Measurements from ENCODE around the gene CUL4A.
"Not testable (repeated sequence)": the region's sequence is repeated elsewhere in the genome, so short reads cannot be mapped to it uniquely, and the experiment has no call there.

The CUL4A gene

DNA sequence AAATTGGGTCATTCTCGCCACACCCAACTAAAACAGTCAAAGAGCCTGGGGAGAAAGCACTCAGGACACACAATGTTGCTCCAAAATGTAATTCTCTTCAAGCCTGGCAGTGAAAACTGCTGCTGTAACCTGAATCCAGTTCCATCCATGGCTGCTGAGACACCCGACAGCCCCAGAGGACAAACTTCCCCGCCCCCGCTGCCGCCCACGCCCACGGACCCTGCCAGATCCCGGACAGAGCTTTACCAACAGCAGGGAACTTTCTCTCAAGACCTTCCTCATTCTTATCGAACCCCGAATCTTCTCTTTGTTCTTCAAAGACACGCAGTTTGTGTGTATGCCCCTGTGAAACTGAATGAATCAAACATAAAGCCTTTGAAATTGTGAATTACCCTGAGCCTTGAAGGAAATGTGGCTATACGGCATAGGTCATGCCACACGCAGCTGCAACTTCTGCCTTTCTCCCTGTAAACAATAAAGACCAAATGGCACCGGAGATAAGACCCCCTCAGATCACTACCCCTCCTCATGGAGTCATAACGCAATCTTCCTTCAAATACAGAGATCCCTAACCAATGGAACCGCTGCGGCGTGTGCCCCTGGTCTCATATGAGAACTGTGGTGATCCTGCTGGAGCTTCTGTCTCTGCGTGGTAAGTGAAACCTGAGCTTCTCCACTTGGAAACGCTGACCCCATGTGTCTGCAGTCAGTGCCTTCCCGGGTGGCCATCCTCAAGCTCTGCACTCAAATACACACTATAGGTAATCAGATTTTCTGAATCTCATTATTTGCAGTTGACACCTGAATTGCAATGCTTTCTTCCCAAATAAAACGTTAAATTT lies 82.8 kb downstream of the CUL4A start:
- no peak for DNase-seq (ENCODE audit: low read depth, low spot score)

GRCh38 chr13:113293686-113294085 lies 84.3 kb downstream of the CUL4A start:
- DNase-seq (ENCODE audit: low read depth, low spot score), result no peak

DNA sequence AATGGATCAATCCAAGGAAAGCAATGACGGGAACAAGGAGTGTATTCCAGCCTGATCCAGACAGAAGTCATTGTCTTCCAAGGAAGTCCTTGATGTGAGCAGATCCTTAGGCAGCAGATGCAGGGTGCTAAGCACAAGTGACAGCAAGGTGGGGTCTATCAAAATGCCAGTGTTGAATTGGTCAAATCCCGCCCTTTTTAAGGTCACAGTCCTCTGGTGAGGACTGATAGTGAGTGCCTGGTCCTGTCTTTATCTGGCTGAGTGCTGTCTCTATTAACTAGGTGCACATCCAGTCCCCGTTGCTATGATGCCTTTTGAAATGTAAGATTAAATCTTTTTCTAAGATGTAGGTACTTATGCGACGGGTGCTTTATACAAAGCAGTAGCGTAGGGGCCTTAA lies 86.4 kb downstream of the CUL4A start:
- no peak for DNase-seq (ENCODE audit: low read depth, low spot score)

DNA sequence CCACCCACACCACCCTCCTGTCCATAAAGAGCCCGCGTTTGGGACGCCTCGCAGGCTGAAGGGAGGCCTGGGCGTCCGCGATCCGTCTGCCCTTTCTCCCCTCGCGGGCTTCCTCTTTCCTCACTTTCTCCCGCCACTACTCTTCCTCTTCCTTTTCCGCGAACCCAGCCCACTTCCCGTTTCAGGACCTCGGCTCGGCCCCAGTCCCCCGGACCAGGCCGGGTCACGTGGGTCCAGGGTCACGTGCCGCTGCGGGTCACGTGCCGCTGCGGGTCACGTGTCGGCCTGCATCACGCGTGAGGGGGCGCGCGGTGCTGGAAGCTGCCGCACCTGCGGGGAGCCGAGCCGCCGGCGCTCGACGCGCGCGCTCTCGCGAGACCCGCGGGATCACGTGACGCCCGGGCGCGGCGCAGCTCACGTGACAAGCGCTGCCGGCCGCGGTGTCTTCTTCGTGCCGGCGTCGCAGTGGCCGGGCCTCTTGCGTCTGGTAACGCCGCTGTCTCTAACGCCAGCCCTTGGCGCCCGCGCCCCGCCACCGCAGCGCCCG lies 87.5 kb downstream of the CUL4A start, which contains the start of gene LAMP1:
Gene LAMP1, plus strand, starts transcription at position 417 of the 547 bp plus-strand sequence. CDS start 196 bp downstream, outside the sequence.
- DNase-seq (ENCODE audit: low read depth, low spot score), result peak; percentile 67

GRCh38 chr13:113297370-113298042 lies 88.1 kb downstream of the CUL4A start:
- DNase-seq (ENCODE audit: low read depth, low spot score), result no peak

GRCh38 chr13:113298043-113298945 lies 88.9 kb downstream of the CUL4A start:
- no peak for DNase-seq (ENCODE audit: low read depth, low spot score)

DNA sequence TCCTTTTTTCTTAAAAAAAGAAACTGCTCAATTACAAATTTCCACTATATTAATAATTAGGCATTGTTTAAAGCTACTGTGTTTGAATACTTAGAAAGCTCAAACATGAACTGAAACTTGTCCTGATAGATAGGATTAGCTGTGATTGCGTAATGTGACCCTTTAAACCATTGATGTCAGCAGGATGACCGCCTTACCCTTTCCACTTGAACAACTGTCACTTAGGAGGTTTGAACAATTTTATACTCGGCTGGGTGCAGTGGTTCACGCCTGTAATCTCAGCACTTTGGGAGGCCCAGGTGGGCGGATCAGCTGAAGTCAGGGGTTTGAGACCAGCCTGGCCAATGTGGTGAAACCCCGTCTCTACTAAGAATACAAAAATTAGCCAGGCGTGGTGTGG lies 90.5 kb downstream of the CUL4A start:
- DNase-seq (ENCODE audit: low read depth, low spot score), result no peak

- DNase-seq (ENCODE audit: low read depth, low spot score), result no peak
These were observed 93.6 kb downstream of the CUL4A start for GRCh38 chr13:113302986-113303385.

- no peak for DNase-seq (ENCODE audit: low read depth, low spot score)
These were observed 94.7 kb downstream of the CUL4A start for GRCh38 chr13:113304121-113304520.

- no peak for DNase-seq (ENCODE audit: low read depth, low spot score)
These were observed 95.8 kb downstream of the CUL4A start for GRCh38 chr13:113305208-113305607.

GRCh38 chr13:113307491-113307890 lies 98.1 kb downstream of the CUL4A start:
- no peak for DNase-seq (ENCODE audit: low read depth, low spot score)

DNA sequence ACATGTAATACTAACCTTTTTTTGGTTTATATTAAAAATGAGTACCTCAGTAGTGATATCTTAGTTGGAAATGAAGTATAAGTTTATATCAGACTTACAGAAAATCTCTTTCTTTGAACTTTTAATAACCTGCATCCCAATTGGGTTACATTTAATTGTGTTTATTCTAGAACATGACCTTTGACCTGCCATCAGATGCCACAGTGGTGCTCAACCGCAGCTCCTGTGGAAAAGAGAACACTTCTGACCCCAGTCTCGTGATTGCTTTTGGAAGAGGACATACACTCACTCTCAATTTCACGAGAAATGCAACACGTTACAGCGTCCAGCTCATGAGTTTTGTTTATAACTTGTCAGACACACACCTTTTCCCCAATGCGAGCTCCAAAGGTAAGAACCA lies 100.1 kb downstream of the CUL4A start:
- DNase-seq (ENCODE audit: low read depth, low spot score), result no peak

GRCh38 chr13:113314112-113314511 lies 104.7 kb downstream of the CUL4A start:
- not testable (repeated sequence) for DNase-seq (ENCODE audit: low read depth, low spot score)

- DNase-seq (ENCODE audit: low read depth, low spot score), result not testable (repeated sequence)
These were observed 105.6 kb downstream of the CUL4A start for GRCh38 chr13:113314895-113315470.

DNA sequence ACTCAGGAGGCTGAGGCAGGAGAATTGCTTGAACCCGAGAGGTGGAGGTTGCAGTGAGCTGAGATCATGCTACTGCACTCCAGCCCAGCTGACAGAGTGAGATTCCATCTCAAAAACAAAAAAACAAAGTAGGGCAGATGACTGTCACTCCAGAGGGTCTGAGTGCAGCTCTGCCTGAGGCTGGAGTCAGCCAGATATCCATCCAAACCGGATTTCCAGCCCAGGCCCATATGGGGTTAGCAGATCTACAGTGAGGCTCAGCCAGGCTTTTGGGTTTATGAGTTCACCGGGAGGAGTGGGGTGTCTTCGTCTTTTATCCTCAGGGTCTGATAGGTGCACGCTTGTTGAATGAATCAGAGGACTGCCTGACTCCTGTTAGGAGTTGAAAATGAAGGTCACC lies 106.6 kb downstream of the CUL4A start:
- DNase-seq (ENCODE audit: low read depth, low spot score), result no peak

All from iPS DF 19.7 (cell line).